H1 (cell line): Measurements from ENCODE around the gene VPS25. TPM values are rescaled to one million over a fixed set of nuclear protein-coding genes. Genes with fewer than 3 reads are reported as not detected.
A peak's percentile ranks its signal among the peaks of the same experiment; 100 is the strongest.

Experiments
- CTCF ChIA-PET: fragments of 300-600 bp; sonication (Branson Sonifier 250); formaldehyde crosslinking; loops from one replicate; lab custom pipeline; 2021; ENCODE audit not compliant: partially characterized antibody; lab: Charles Lee
- POLR2A ChIA-PET: fragments of 300-600 bp; sonication (Branson Sonifier 250); formaldehyde crosslinking; loops from one replicate; lab custom pipeline; 2021; ENCODE audit warnings: inconsistent platforms; ENCODE audit not compliant: partially characterized antibody; lab: Charles Lee
- DNase-seq, 2 experiments: peaks; one replicate each; pipeline versions ENCODE4 v3.0.0 to v3.0.0-alpha.2; 2010 to 2022; ENCODE audit warnings: low spot score in 2 of 2, low read depth in 1 of 2, mixed read lengths in 1 of 2
- FAIRE-seq: peaks from 2 replicates; lab custom pipeline; 2011; peaks lifted over from hg19 to GRCh38; lab: Jason Lieb, UNC
- H2AFZ ChIP-seq: 2 replicates; pipeline ENCODE4 v1.8.1; 2012; ENCODE audit warnings: low read length, inconsistent platforms
- H2AK5ac ChIP-seq: 2 replicates; pipeline ENCODE4 v1.6.1; 2013; ENCODE audit warnings: low read depth, low read length
- H2BK120ac ChIP-seq: replicated peaks from 2 replicates; pipeline ENCODE3; 2013; ENCODE audit warnings: low read depth, low read length, inconsistent platforms
- H2BK12ac ChIP-seq: 2 replicates; pipeline ENCODE4 v1.6.1; 2013; ENCODE audit warnings: low read depth, low read length
- H2BK15ac ChIP-seq: 2 replicates; pipeline ENCODE4 v1.6.1; 2013; ENCODE audit warnings: low read length
- H2BK20ac ChIP-seq: 2 replicates; pipeline ENCODE4 v1.6.1; 2013; ENCODE audit warnings: low read length
- H2BK5ac ChIP-seq: 2 replicates; pipeline ENCODE4 v1.6.1; 2013; ENCODE audit warnings: low read depth, low read length
- H3K14ac ChIP-seq: 2 replicates; pipeline ENCODE4 v1.6.1; 2013; ENCODE audit warnings: inconsistent platforms; ENCODE audit not compliant: insufficient read length
- H3K18ac ChIP-seq: 2 replicates; pipeline ENCODE4 v1.6.1; 2013; ENCODE audit warnings: low read length; ENCODE audit errors: extremely low read depth
- H3K23ac ChIP-seq: 2 replicates; pipeline ENCODE4 v1.6.1; 2013; ENCODE audit warnings: inconsistent platforms; ENCODE audit not compliant: insufficient read length
- H3K23me2 ChIP-seq: 2 replicates; pipeline ENCODE4 v1.6.1; 2013; ENCODE audit warnings: low read depth, low read length
- H3K27ac ChIP-seq: 2 replicates; pipeline ENCODE4 v1.6.1; 2011; ENCODE audit warnings: low read depth, low read length, inconsistent platforms
- H3K27me3 ChIP-seq, 4 experiments: replicated peaks in 1 of 4; 1 replicate in 1 of 4; 2 replicates in 3 of 4; pipeline versions ENCODE4 v1.6.1 to v1.8.1; 2011 to 2013; ENCODE audit warnings: low read length in 3 of 4, mild to moderate bottlenecking in 3 of 4, inconsistent platforms in 2 of 4, mixed read lengths in 2 of 4, moderate library complexity in 1 of 4; ENCODE audit not compliant: control insufficient read depth in 3 of 4, insufficient read depth in 3 of 4; ENCODE audit errors: extremely low read depth in 1 of 4
- H3K36me3 ChIP-seq, 4 experiments: 2 replicates each; pipeline versions ENCODE4 v1.6.1 to v1.8.1; 2011 to 2013; ENCODE audit warnings: mild to moderate bottlenecking in 4 of 4, low read length in 3 of 4, moderate library complexity in 2 of 4, control low read depth in 1 of 4, inconsistent platforms in 1 of 4; ENCODE audit not compliant: insufficient read depth in 4 of 4, control insufficient read depth in 2 of 4
- H3K4ac ChIP-seq: replicated peaks from 2 replicates; pipeline ENCODE3; 2013; ENCODE audit warnings: low read length, low read depth, mixed read lengths, inconsistent platforms; ENCODE audit not compliant: insufficient read length
- H3K4me1 ChIP-seq, 4 experiments: replicated peaks in 1 of 4; 1 replicate in 1 of 4; 2 replicates in 3 of 4; pipeline versions ENCODE4 v1.6.1 to v1.8.1; 2011 to 2013; ENCODE audit warnings: low read length in 3 of 4, inconsistent platforms in 2 of 4, mixed read lengths in 1 of 4; ENCODE audit not compliant: insufficient read depth in 4 of 4, control insufficient read depth in 3 of 4
- H3K4me2 ChIP-seq, 2 experiments: 2 replicates each; pipeline versions ENCODE4 v1.6.1 to v1.8.1; 2011 to 2013; ENCODE audit warnings: low read depth in 2 of 2, low read length in 2 of 2, control low read depth in 1 of 2, inconsistent platforms in 1 of 2, mild to moderate bottlenecking in 1 of 2; ENCODE audit not compliant: insufficient read depth in 1 of 2
- H3K4me3 ChIP-seq, 4 experiments: fragments of 200-600, 300-600 bp in 1 of 4; sonication (generic), shearing (Covaris generic), sonication (Bioruptor Twin) in 1 of 4; 2 replicates each; pipeline versions ENCODE4 v1.5.1 to v1.8.1; 2011 to 2016; ENCODE audit warnings: low read length in 4 of 4, low read depth in 3 of 4, control low read depth in 2 of 4, inconsistent platforms in 2 of 4, mild to moderate bottlenecking in 2 of 4, mixed read lengths in 1 of 4, moderate library complexity in 1 of 4; ENCODE audit not compliant: insufficient read depth in 2 of 4; ENCODE audit errors: extremely low read depth in 1 of 4
- H3K56ac ChIP-seq: replicated peaks from 2 replicates; pipeline ENCODE3; 2013; ENCODE audit warnings: low read depth, mild to moderate bottlenecking, mixed read lengths, low read length, inconsistent platforms; ENCODE audit not compliant: insufficient read length
- H3K79me1 ChIP-seq: 2 replicates; pipeline ENCODE4 v1.6.1; 2013; ENCODE audit warnings: low read depth, low read length, control low read depth
- H3K79me2 ChIP-seq, 2 experiments: 2 replicates each; pipeline versions ENCODE4 v1.6.1 to v1.8.1; 2012 to 2013; ENCODE audit warnings: low read length in 2 of 2, mild to moderate bottlenecking in 2 of 2, inconsistent platforms in 1 of 2; ENCODE audit not compliant: insufficient read depth in 2 of 2, control insufficient read depth in 1 of 2
- H3K9ac ChIP-seq, 4 experiments: replicated peaks in 1 of 4; 1 replicate in 1 of 4; 2 replicates in 3 of 4; pipeline versions ENCODE4 v1.6.1 to v1.8.1; 2011 to 2013; ENCODE audit warnings: low read depth in 3 of 4, low read length in 3 of 4, control low read depth in 2 of 4, mild to moderate bottlenecking in 2 of 4, moderate library complexity in 2 of 4, inconsistent platforms in 1 of 4; ENCODE audit errors: extremely low read depth in 1 of 4
- H3K9me3 ChIP-seq, 2 experiments: 2 replicates each; pipeline versions ENCODE4 v1.6.1 to v1.8.1; 2012 to 2013; ENCODE audit warnings: mild to moderate bottlenecking in 2 of 2, moderate library complexity in 2 of 2, control low read depth in 1 of 2, inconsistent platforms in 1 of 2, low read depth in 1 of 2, low read length in 1 of 2, mixed read lengths in 1 of 2; ENCODE audit not compliant: insufficient read depth in 2 of 2
- H4K20me1 ChIP-seq, 2 experiments: replicated peaks in 1 of 2; 2 replicates each; pipeline versions ENCODE3 to v1.8.1; 2011 to 2013; ENCODE audit warnings: inconsistent platforms in 2 of 2, low read length in 2 of 2, mild to moderate bottlenecking in 1 of 2; ENCODE audit not compliant: insufficient read depth in 2 of 2, control insufficient read depth in 1 of 2
- H4K5ac ChIP-seq: 2 replicates; pipeline ENCODE4 v1.6.1; 2013; ENCODE audit warnings: low read length, low read depth, mixed read lengths, inconsistent platforms; ENCODE audit not compliant: insufficient read length
- H4K8ac ChIP-seq: 2 replicates; pipeline ENCODE4 v1.8.0; 2013; ENCODE audit warnings: mild to moderate bottlenecking, moderate library complexity, low read length, inconsistent platforms; ENCODE audit not compliant: insufficient read depth; ENCODE audit errors: extremely low read depth
- H4K91ac ChIP-seq: replicated peaks from 2 replicates; pipeline ENCODE3; 2013; ENCODE audit warnings: low read length, mixed read lengths, inconsistent platforms; ENCODE audit not compliant: insufficient read length
- CTBP2 ChIP-seq: IDR thresholded peaks from 2 replicates; pipeline ENCODE4 v1.7.0; 2011; ENCODE audit warnings: borderline replicate concordance, mild to moderate bottlenecking, moderate library complexity, mixed read lengths, low read length; ENCODE audit not compliant: insufficient read depth, insufficient read length
- GTF2F1 ChIP-seq: IDR thresholded peaks from 2 replicates; pipeline ENCODE4 v1.6.1; 2012; ENCODE audit warnings: low read depth, low read length, improper control_type of control experiment, borderline replicate concordance
- HDAC6 ChIP-seq: IDR thresholded peaks from one replicate; pipeline ENCODE4 v1.7.1; 2012; ENCODE audit warnings: low read depth, mild to moderate bottlenecking, inconsistent platforms, low read length, moderate library complexity
- KDM1A ChIP-seq: fragments of 200-600, 300-600 bp; sonication (generic); IDR thresholded peaks from 2 replicates; pipeline ENCODE4 v1.7.1; 2016; ENCODE audit warnings: mild to moderate bottlenecking, low read length, borderline replicate concordance
- MAFK ChIP-seq: IDR thresholded peaks from 2 replicates; pipeline ENCODE4 v1.6.1; 2012; ENCODE audit warnings: low read depth, mild to moderate bottlenecking, improper control_type of control experiment, low read length
- MAX ChIP-seq: IDR thresholded peaks from 2 replicates; pipeline ENCODE4 v1.6.1; 2012; ENCODE audit warnings: inconsistent platforms
- NANOG ChIP-seq: IDR thresholded peaks from 2 replicates; pipeline ENCODE4 v1.6.1; 2011; ENCODE audit warnings: low read length, low read depth, mild to moderate bottlenecking, inconsistent platforms; ENCODE audit not compliant: insufficient read depth, poor library complexity, severe bottlenecking
- PHF8 ChIP-seq: fragments of 200-600 bp; sonication (generic); conservative IDR thresholded peaks from 2 replicates; pipeline ENCODE4 v1.7.1; 2012; ENCODE audit warnings: low read depth, mild to moderate bottlenecking, inconsistent platforms, low read length, moderate library complexity
- POU5F1 ChIP-seq: IDR thresholded peaks from 2 replicates; pipeline ENCODE4 v1.6.1; 2011; ENCODE audit warnings: low read depth, mild to moderate bottlenecking, low read length, moderate library complexity
- SP2 ChIP-seq: IDR thresholded peaks from 2 replicates; pipeline ENCODE4 v1.6.1; 2012; ENCODE audit warnings: mild to moderate bottlenecking, low read length, inconsistent platforms
- YY1 ChIP-seq: IDR thresholded peaks from 2 replicates; pipeline ENCODE4 v1.6.1; 2011; ENCODE audit warnings: low read depth, mild to moderate bottlenecking, low read length
- WGBS, 2 experiments: shearing (Covaris generic) in 1 of 2; methylation state at CpG; one replicate each; pipeline versions ENCODE4 v1.1.6 to v1.1.7; 2013 to 2015; ENCODE audit warnings: low lambda C conversion rate in 2 of 2, mixed read lengths in 2 of 2, inconsistent platforms in 1 of 2, low coverage in 1 of 2, missing lambda C conversion rate in 1 of 2; ENCODE audit not compliant: insufficient replicate concordance in 2 of 2, insufficient coverage in 1 of 2, insufficient read length in 1 of 2; ENCODE audit errors: extremely low coverage in 1 of 2, missing lambda C conversion rate in 1 of 2; 5-methylcytosine and 5-hydroxymethylcytosine counted together
- polyA plus RNA-seq, 7 experiments: library from polyadenylated mRNA; depleted of rRNA in 3 of 7; stranded (reverse) in 5 of 7; unstranded in 2 of 7; fragments of >200 nt in 5 of 7; fragments of 200-250 nt in 2 of 7; gene quantifications; 1 replicate in 5 of 7; 2 replicates in 1 of 7; 4 replicates in 1 of 7; pipeline versions ENCODE4 v1.2.1 to v1.2.3, GENCODE V29; 2011 to 2013; ENCODE audit warnings: missing spikeins in 2 of 7, mixed read lengths in 2 of 7
- total RNA-seq: library from RNA; stranded (reverse); fragmentation: NEBNext Ultra II Directional; extraction: Animal tissue kit (Norgen Biotek cat#: 25700); gene quantifications from 2 replicates; pipeline ENCODE4 v1.2.1, GENCODE V29; 2021
- TF ChIP-seq, protein P1 (sequence below): IDR thresholded peaks from 2 replicates; pipeline ENCODE4 v1.6.1; 2011; ENCODE audit warnings: low read length, improper control_type of control experiment

VPS25 gene
- total and polyA plus RNA-seq, 2 of the 8 experiments (the other 6 are each of a cell fraction or from before 2014, with no cell fraction given), result 88.2 to 188 TPM

- Histone ChIP-seq H2AK5ac (no peak overlapping the region), H2BK15ac (no peak overlapping the region), H4K8ac (peak overlapping the region; percentile 28; the same call in 1 of the 2 replicates), H3K27me3 (peaks cover 0 to 13% (median 5%) of the 10 kb centered on the region in 4 experiments; a peak in 2 of 7 replicates), H3K79me1 (no peaks in the 10 kb centered on the region), H3K23ac (no peak overlapping the region), H3K56ac (no peak overlapping the region), H2BK20ac (no peak overlapping the region), H3K9ac (no peak overlapping the region), H2AFZ (no peak overlapping the region), H4K20me1 (no peaks in the 10 kb centered on the region), H3K27ac (no peak overlapping the region), H4K5ac (no peak overlapping the region), H3K4me2 (no peak overlapping the region), H3K4me3 (no peak overlapping the region), H3K9me3 (no peaks in the 10 kb centered on the region), H2BK120ac (no peak overlapping the region), H3K79me2 (no peaks in the 10 kb centered on the region), H4K91ac (no peak overlapping the region), H2BK5ac (no peak overlapping the region), H3K36me3 (no peaks in the 10 kb centered on the region), H3K23me2 (no peaks in the 10 kb centered on the region), H3K18ac (no peak overlapping the region), H2BK12ac (no peak overlapping the region), H3K4ac (no peak overlapping the region), H3K14ac (no peak overlapping the region), H3K4me1 (peaks cover 0 to 5% (median 0%) of the 10 kb centered on the region in 4 experiments; a peak in 1 of 7 replicates)
- FAIRE-seq (no peak), DNase-seq (no peak)
- 87% methylated on average over 11 of the region's 11 CpGs; no CpG with 5 or more reads in 1 of the 2 experiments for WGBS, 2 experiments
- POLR2A ChIA-PET, result interaction anchor here (1.1 to 2.3 kb wide), 4 partner anchors 9 to 15 kb away, joined by 3 to 9 read pairs (median 4); partner anchors contain the start of genes CNTD1, COA3 and VPS25
- CTCF ChIA-PET, result interaction anchor here (0.7 to 1.1 kb wide), 2 partner anchors 24 to 104 kb away, joined by 3 to 6 read pairs; no protein-coding TSS in a partner anchor
- no peak for TF ChIP-seq NANOG
- TF ChIP-seq, protein P1, sequence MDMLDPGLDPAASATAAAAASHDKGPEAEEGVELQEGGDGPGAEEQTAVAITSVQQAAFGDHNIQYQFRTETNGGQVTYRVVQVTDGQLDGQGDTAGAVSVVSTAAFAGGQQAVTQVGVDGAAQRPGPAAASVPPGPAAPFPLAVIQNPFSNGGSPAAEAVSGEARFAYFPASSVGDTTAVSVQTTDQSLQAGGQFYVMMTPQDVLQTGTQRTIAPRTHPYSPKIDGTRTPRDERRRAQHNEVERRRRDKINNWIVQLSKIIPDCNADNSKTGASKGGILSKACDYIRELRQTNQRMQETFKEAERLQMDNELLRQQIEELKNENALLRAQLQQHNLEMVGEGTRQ, result no peak
- no peak for TF ChIP-seq MAX
- TF ChIP-seq HDAC6, result no peak
- TF ChIP-seq PHF8, result no peak
- TF ChIP-seq SP2, result no peak
- TF ChIP-seq KDM1A, result no peak
- TF ChIP-seq GTF2F1, result no peak
- no peak for TF ChIP-seq CTBP2
- no peak for TF ChIP-seq POU5F1
- TF ChIP-seq YY1, result no peak
- no peak for TF ChIP-seq MAFK
Measured at GRCh38 chr17:42787266-42787665, 14.0 kb downstream of the VPS25 start.
